GM19025 (cell line): ENCODE data around the gene SKI.
"Not testable (repeated sequence)": the region's sequence is repeated elsewhere in the genome, so short reads cannot be mapped to it uniquely, and the experiment has no call there.

Source experiments
- ATAC-seq: cut with Tn5 transposase; IDR thresholded peaks from one replicate; pipeline ENCODE4 v1.9.1; 2021; ENCODE audit warnings: mild to moderate bottlenecking, low read depth, moderate library complexity; ENCODE audit not compliant: unreplicated experiment

The SKI gene

DNA sequence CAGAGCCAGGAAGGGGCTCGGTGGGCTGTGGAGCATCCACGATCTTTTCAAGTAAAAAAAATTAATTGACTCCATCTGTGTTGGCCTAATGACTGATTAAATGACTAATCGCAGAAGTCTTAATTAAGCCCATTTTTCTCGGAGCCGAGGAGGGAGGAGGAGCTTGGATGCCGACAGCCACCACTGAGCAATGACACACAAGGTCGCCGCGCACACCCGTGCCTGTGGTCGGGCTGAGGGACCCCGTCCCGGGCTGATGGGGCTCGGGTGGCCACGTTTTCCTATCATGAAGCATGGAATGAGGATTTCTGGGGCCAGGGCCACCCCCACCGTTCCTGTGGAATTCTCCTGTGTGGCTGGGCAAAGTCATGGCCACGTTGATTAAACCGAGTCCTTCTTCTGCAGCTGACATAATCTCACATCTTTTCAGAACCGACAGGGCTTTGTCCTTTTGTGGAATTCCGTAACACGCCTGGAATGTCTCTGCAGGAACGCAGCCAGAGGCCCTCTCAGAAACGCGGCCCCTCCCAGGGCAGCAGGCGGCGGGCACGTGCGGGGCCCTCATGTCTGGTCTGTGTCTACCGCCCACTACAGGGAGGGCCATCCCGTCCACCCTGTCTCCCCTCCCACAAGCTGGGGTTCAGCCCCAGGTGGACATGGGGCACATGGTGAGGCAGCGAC is 102.5 kb downstream of the SKI start:
- no peak for ATAC-seq

DNA sequence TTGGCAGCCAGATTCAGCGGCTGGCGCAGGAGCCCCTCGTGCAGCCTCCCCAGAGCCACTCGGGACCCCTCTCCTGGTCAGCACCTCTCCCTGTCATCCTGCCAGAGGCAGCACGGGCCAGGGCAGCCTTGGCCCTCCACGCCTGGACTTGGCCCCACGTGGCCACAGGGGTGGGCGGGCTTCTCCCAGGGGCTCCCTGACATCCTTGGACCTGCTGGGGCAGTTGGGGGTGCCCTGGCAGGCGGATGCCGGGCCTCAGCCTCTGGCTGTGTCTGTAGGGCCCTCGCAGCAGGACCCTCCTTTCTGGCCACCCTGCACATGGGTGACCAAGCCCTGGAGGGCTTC is 103.1 kb downstream of the SKI start:
- ATAC-seq, result no peak

DNA sequence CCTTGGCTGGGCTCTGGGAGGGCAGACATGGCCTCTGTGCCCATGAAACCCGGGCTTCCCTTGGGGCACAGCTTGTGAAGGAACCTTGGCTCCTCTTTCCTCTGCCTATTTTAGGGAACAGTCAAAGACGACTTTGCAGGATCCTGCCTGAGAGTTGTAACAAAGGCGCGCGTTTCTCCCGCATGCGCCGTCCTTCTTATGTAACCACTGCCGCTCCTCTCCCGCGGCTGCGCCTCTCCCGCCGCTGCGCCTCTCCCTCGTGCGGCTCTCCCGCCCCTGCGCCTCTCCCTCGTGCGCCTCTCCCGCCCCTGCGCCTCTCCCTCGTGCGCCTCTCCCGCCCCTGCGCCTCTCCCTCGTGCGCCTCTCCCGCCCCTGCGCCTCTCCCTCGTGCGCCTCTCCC is 103.5 kb downstream of the SKI start:
- not testable (repeated sequence) for ATAC-seq

DNA sequence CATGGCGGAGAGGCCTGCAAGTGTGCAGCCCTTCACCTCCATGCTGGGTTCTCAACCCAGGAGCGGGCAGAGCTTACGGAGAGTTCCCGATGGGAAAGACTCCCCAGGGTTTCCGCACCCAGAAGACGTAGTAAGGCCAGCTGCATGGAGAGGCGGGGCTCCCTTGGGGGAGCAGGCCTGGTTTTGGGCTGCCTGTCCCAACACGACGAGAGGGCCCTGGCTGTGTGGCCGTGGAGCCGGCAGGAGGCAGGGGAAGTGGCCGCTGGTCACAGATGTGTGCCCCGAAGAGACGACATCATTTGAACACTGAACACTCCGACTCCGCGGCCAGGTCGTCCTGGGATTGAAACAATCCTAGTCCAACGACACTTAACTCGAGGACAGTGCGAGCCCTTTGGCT is 106.2 kb downstream of the SKI start:
- ATAC-seq, result no peak

DNA sequence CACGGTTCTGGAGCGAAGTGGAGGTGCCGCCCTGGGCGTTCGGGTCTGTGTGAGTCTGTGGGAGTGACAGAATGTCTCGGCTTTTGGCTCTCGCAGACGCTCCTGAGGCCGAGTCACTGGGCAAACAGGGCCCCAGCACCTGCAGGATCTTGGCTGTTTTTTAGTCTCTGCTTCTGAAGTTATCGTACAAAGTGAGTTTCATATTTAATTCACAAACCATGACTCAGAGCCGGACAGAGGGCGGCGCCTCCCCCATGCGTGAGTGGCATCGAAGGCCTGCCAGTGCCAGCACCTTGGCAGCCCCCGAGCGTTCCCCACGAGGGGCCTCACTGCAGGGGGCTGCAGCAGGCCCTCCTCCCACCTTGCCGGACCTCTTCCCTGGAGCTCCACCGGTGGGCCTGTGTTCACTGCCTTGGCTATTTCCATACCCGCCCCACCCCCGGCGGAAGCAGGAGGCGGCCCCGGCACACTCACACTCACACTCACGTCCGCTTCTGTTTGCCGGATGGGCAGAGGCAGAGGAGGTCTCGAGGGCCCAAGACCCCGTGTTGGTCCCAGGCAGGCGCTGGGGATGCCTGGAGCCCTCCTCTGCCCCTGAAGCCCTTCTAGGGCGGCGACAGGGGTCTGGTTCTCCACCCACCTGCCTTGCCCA is 106.9 kb downstream of the SKI start:
- ATAC-seq, result no peak

DNA sequence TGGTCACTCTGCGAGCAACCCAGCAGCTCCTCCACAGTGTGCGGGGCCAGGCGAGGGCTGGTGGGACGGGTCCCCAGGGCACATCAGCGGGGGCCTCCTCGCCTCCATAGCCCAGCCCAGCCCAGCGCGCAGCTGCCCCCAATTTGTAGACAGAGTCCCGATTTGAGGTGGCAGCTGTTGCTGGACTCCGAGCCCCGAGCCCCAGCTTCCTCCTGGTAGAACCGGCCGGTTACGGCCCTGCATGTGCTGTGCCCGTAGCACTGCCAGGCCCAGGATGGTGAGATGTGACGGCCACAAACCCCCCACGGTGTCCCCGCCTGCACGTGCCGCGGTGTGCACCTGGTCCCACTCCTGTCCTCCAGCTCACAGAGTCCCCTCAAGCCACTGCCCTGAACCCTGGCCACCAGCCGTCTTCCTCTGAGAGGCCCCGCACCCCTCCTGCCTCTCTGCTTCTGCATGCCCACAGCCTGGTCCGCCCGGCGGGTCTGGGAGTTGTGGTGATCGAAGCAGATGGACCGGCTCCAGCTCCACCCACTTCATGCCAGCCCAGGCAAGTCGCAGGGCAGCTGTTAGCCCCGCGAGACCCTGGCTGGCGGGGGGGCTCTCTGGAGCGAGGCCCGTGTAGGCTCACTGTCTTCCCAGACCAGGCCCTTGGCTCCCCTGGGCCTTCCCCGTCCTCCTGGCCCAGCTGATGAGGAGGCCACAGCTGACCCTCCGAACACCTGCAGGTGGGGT is 107.8 kb downstream of the SKI start:
- ATAC-seq, result no peak

DNA sequence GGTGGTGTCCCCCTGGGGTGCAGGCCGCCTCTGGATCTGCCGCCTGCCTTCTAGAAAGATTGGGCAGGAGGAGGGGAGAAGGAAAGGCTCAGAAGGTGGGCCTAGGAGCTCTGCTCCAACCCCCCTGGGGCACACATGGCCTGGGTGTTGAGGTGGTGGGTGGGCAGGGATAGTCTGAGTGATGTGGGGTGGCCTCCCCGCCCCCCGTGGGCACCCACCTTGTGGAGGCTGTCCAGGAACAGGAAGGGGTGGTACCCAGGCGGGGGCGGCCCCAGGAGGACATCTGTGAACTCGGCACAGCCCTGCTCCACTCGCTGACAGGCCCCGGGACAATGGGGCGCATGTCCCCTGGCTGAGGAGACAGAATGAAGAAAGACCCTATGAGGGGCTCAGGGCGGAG is 108.4 kb downstream of the SKI start:
- no peak for ATAC-seq

DNA sequence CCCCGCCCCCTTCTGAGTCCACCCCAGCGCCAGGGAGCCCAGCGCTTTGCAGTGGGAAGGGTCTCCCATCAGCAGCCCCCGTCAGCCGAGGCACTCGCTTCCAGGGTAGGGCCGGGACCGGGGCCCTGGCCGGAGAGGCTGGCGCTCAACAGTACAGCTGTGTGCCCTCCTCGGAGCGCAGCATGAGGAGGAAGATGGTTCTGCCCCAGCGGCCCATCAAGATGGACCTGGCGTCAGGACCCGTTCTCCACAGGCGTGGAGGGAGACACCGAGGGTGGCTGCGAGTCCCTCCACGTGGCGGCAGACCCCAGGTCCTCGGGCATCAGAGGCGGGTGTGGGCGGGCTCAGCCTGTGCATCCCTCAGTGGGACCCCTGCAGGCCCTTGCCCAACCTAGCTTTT is 109.0 kb downstream of the SKI start:
- ATAC-seq, result no peak

DNA sequence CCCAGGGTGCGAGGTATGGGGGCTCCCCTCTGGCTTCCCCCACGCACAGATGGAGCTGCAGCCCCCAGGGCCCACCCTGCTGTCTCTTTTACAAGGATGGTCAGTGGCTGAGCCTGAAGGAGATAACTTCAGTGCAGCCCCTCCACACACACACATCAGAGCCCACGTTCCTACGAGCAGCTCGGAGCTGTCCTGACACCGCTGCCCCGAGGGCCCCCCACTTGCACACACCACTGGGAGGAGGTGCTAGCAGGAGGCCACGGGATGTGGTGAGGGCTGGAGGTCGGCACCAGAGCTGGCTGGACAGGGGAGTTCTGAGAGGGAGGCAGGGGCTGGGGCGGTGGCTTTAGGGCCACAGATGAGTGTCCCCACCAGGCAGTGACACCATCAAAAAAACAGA is 109.4 kb downstream of the SKI start:
- ATAC-seq, result no peak

DNA sequence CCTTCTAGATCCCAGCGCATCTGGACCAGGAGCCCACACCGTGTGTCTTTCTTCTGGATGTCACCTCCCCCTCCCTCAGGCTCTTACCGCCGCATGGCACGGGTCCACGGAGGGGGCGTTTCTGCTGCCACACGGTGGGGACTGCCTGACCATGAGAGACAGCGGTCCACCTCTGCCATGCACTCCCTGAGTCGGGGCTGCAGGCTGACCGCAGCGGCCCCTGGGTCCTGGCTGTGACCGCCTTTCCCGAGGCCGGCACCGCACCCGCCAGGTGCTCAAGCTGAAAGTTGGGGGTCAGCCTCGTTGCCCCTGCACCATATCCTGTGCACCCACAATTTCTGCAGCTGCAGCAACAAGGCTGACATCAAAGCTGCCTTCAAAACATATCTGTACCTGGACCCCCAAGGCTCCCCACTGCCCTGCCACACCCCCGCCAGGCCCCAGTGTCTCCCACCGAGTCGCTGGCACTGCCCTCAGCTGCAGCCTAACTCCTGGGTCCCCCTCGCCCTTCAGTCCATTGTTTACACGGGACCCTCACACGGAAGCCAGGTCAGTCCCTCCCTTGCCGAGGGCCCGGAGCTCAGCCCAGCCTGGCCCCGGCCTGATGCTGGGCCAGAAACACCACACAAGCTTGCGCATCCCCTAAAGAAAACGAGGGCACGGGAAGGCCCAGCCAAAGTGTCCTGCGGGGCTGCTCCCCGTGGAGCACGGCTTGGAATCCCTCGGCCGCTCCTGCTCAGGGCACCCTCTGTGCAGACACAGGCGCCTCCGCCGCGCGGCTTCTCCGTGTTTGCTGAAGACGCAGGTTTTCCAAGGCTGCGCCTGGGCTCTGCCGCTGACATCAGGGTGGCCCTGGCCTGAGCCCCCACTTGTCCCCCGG is 111.3 kb downstream of the SKI start:
- ATAC-seq, result no peak

DNA sequence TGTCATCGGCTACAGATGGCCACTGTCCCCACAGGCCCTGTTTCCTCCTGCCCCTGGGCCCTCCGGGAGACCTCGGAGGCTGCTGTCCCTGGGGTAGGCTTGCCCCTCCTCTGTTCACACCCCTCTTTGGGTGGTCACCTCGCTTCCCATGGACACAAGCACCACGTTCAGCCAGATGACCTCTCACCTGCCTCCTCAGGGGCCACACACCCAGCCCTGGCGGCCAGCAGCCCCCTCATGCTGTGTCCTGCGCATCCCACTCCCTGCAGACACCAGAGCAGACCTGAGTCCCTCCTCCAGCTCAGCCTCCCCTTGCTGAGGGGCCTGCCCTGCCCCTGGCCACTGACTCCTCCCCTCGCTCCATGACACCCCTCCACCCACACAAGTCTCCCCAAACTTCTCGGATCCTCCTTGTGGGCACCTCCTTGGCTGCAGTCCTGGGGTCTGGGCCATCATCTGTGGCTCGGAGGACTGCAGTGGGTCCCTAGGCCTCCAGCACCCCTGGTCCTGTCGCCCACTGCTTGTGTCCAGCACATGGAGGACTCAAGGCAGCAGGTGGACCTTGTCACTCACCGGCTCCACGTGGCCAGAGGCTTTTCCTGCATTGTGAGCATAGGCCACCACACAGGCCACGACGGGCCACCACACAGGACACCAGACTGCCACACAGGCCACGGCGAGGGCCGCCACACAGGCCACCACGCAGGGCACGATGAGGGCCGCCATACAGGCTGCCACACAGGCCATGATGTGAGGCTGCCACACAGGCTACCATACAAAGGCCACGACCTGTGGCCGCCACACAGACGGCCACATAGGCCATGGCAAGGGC is 112.2 kb downstream of the SKI start:
- ATAC-seq, result no peak

DNA sequence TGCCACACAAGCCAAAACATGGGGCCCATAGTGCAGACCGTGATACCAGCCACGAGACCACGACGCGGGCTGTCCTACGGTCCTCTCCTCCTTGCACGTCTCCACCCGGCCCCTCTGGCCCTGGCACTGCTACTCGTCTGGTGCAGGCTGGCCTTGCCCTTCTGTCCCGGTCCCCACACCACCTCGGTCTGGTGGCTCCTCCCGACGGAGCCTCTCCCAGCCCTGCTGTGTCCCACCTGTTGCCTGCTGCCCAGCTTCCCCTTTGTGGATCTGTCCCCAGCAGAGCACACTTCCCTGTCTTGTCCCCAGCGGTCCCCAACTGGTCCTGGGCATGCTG is 112.8 kb downstream of the SKI start:
- no peak for ATAC-seq

DNA sequence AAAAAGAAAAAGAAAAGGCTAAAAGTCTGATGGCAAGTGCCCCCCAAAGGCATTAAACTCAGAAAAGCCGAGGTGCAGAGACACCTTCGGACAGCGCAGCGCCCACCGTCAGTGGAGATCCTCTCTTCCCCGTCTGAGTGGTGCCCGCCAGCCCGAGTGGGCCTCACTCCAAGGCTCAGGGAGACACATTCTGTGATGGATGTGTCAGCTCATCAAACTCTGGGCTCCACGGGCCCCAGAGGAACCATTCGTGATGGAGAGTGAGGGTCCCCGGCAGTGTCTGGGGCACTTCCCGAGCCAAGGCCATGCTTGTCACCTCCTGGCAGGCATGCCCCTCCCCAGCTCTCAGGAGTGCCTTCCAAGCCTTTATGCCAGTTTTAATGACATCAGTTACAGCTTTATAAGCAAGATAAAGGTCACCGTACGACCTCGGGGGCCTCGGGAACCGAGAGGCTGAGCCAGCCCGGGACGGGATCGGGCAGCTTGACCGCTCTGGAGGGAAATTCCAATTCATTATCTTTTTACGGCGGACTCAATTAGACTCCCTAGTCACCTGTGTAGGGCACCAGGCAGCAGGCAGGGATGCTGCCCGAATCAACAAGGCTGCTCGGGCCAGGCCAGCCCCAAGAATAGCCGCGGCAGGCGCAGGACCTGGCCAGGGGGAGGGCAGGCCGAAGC is 113.7 kb downstream of the SKI start:
- no peak for ATAC-seq

DNA sequence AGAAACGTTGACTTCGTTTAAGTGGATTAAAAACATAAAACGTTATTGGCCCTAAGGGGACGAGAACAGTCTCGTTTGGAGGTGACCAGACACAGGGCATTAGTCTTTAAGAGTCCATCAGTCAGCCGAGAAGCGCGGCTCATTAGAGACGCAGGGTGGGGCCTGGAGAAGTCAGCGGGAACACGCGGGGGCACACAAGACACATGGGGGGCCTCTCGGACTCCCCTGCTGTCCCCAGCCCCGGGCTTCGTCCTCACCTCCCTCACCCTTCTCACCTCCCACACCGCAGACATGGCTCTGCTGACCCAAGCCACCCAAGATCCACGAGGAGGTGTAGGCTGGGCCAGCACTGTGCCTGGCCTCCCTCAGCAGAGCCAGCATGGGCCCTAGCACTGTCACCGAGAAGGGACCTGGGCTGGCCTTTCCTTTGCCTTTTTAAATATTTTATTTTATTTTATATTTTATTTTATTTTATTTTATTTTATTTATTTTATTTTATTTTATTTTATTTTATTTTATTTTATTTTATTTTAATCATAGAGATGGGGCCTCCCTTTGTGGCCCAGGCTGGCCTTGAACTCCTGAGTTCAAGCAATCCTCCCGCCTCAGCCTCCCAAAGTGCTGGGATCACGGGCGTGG is 114.4 kb downstream of the SKI start:
- no peak for ATAC-seq

DNA sequence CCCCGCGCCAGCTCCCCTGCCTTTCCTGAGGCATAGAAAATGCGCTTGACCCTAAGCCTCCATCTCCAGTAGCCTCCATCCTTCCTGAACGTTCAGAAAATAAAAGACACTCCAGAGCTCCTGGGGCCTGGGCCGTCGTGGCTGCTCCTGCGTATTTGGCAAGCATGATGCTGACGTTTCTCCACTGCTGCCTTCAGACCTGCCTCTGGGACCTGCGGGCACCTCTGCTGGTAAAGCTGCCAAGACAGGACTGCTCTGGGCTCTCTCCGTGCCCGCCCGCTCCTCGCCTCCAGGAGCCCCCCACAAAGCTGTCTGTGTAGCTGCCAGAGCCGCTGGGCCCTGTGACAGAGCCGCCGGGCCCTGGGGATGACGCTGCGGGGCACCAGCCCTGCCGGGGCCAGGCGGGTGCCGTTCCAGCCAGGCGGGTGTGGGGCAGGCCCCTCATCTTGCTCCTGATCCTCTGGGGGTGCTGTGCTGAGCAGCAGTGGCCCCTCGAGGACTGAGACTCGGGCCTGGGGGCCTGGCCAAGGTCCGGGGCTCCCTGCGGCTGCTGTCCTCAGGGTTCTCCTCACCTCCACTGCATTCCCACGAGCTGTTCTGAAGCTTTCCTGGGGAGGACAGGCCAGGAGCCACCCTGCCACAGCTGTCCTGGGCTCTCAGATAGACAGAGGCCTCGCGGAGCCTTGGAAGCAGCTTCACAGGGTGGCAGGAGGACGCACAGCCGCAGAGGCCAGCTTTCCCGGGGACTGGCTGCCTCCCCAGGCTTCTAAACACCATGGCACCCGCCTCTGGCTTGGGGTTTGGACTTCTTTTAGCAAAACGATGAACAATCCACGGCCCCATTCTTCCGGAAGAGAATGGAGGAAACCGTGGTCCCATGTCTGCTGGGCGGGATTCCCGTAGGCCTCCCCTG is 115.2 kb downstream of the SKI start:
- ATAC-seq, result no peak

DNA sequence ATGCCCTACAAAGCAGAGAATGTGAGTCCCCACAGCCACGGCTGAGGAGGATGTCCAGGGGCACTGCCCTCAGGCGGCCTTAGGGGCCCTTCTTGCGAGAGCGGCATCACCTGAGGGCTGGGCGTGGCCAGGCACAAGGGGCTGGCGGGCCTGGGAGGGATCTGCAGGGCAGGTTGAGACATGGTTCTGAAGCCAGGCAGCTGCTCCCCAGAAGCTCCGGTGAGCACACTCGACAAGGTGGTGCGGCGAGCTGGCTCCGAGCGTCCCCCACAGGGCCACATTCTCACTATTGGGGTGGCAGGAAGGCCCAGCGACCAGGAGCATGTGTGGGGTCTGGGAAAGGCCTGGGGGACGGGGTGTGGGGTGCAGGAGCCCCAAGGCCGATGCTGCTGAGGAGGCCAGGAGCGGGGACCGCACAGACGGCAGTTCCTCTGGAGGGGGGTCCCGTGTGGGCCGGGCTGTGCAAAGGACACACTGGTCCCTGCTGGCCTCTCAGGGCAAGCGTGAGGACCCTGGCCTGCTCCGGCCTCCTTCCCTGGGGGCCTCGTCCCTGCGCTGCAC is 116.1 kb downstream of the SKI start:
- no peak for ATAC-seq

DNA sequence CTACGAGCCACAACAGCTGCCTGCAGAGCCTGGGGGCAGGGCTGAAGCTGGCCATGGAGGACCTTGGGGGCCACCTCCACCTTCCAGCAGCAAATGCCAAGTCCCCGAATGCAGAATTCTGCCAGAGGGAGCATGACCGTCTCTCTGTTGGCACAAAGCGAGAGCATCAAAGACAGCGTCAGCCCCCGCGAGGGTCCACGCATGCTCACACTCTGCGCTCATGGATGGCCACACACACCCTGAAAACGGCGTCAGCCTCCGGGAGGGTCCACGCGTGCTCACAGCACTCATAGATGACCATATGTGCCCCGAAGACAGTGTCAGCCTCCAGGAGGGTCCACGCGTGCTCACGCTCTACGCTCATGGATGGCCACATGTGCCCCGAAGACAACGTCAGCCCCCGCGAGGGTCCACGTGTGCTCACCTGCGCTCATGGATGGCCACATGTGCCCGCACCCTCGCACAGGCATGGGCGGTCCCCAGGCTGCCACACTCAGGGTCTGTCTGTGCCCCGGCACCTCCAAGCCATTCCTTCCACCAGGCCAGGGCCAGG is 116.7 kb downstream of the SKI start:
- no peak for ATAC-seq
